ENCODE data around the gene PHF23. TPM values are rescaled to one million over a fixed set of nuclear protein-coding genes. Genes with fewer than 3 reads are reported as not detected.

Gene PHF23
- total RNA-seq, 1 experiment from 2014 or later, result 48.5 TPM

DNA sequence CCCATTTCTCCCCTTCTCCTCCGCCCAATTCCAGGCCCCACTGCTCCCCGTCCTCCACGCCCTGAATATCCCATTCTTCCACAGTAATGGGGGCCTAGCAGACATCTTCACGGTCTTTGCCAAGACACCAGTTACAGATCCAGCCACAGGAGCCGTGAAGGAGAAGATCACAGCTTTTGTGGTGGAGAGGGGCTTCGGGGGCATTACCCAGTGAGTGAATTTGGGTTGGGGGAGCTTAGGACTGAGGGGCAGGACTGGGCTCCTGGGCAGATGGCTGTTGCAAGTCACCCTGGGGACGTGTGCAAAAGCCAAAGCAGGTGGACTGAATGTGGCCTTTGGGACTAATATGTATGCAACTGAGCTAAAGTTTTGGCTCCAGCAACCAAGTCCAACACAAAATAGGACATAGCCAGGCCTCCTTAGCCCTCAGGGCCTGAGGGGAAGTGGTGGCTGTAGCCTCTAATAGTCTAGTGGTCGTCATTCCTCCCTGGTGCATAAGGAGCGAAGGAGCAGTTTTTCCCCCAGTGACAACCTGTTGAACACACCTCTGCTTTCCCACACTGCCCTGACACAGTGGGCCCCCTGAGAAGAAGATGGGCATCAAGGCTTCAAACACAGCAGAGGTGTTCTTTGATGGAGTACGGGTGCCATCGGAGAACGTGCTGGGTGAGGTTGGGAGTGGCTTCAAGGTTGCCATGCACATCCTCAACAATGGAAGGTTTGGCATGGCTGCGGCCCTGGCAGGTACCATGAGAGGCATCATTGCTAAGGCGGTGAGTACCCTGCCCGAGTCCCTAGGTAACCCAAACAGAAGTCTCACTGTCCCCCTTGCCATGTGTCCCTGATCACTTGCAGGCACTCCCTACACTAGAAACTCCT is 16.9 kb downstream of the PHF23 start:
- TSS peak; percentile 36 for BruUV-seq (replicated peaks)

More for the DNA sequence above, 16.9 kb downstream of the PHF23 start:
- Histone ChIP-seq H3K9ac (ENCODE audit: low read length) (no peak overlapping the region), H3K9me3 (ENCODE audit: control insufficient read depth in 1 of 2, insufficient read depth in 1 of 2, low read depth in 1 of 2, low read length in 2 of 2) (no peaks in the 10 kb centered on the region), H3K79me2 (ENCODE audit: insufficient read depth, low read length) (peaks cover 30% of the 10 kb centered on the region), H3K4me1 (ENCODE audit: control insufficient read depth in 1 of 2, insufficient read depth in 2 of 2, low read length in 2 of 2) (peaks cover 7 to 34% of the 10 kb centered on the region in 2 experiments; a peak in 3 of 4 replicates), H3K4me3 (replicated peaks in 1 of 2; ENCODE audit: low read depth in 1 of 2, low read length in 2 of 2) (no peak overlapping the region), H3K36me3 (ENCODE audit: control insufficient read depth in 1 of 2, insufficient read depth in 2 of 2, low read length in 2 of 2) (peaks cover 34 to 49% of the 10 kb centered on the region in 2 experiments; a peak in 3 of 4 replicates), H3K27ac (ENCODE audit: low read depth, low read length) (peak overlapping the region; percentile 20; the same call in 1 of the 2 replicates), H3K27me3 (ENCODE audit: insufficient read depth, low read length) (no peaks in the 10 kb centered on the region), H3K9me2 (ENCODE audit: insufficient read depth) (no peaks in the 10 kb centered on the region), H2AFZ (ENCODE audit: low read depth, low read length, poor library complexity, severe bottlenecking) (no peak overlapping the region), H4K20me1 (ENCODE audit: insufficient read depth) (no peaks in the 10 kb centered on the region), H3K4me2 (ENCODE audit: low read length) (no peak overlapping the region)
- POLR2A ChIA-PET, result interaction anchor here (1.4 to 1.6 kb wide), 3 partner anchors 12 to 176 kb away, joined by 3 read pairs; partner anchors contain the start of gene DVL2
- CTCF ChIA-PET, result interaction anchor here (2.8 kb wide), 1 partner anchor 107 kb away, joined by 10 read pairs; the partner anchor contains the start of gene NEURL4
- RAD21 ChIA-PET (ENCODE audit: low non-redundant PET in 1 of 2, low total read pairs in 2 of 2, uncharacterized antibody in 2 of 2, unreplicated experiment in 2 of 2), result no interaction called here
- TF ChIP-seq JUND (IDR thresholded peaks at IDR 0.05) (peak; percentile 19; the same call in 1 of the 2 replicates), POLR2A (IDR thresholded peaks at IDR 0.05; ENCODE audit: borderline replicate concordance, extremely low read depth, insufficient read depth, insufficient read length) (no peak), ZNF274 (IDR thresholded peaks at IDR 0.05; ENCODE audit: low read depth, low read length) (no peak), EZH2phosphoT487 (IDR thresholded peaks at IDR 0.05; ENCODE audit: borderline replicate concordance) (no peak), POLR2AphosphoS5 (IDR thresholded peaks at IDR 0.05; ENCODE audit: low read depth, low read length) (peak; percentile 21; the same call in 1 of the 2 replicates), SRF (IDR thresholded peaks at IDR 0.05; ENCODE audit: low read depth) (no peak), SIN3A (IDR thresholded peaks at IDR 0.05; ENCODE audit: low read depth) (peak; percentile 37; the same call in 1 of the 2 replicates), TCF7L2 (IDR thresholded peaks at IDR 0.05; ENCODE audit: borderline replicate concordance, extremely low read depth, insufficient read depth, insufficient read length) (no peak), YY1 (IDR thresholded peaks at IDR 0.05; ENCODE audit: extremely low read depth, insufficient replicate concordance, low read depth, low read length) (no peak)
- TF ChIP-seq, protein P1, sequence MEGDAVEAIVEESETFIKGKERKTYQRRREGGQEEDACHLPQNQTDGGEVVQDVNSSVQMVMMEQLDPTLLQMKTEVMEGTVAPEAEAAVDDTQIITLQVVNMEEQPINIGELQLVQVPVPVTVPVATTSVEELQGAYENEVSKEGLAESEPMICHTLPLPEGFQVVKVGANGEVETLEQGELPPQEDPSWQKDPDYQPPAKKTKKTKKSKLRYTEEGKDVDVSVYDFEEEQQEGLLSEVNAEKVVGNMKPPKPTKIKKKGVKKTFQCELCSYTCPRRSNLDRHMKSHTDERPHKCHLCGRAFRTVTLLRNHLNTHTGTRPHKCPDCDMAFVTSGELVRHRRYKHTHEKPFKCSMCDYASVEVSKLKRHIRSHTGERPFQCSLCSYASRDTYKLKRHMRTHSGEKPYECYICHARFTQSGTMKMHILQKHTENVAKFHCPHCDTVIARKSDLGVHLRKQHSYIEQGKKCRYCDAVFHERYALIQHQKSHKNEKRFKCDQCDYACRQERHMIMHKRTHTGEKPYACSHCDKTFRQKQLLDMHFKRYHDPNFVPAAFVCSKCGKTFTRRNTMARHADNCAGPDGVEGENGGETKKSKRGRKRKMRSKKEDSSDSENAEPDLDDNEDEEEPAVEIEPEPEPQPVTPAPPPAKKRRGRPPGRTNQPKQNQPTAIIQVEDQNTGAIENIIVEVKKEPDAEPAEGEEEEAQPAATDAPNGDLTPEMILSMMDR (IDR thresholded peaks at IDR 0.05 in 2 of 3, conservative IDR thresholded peaks at IDR 0.05 in 1 of 3; ENCODE audit: borderline replicate concordance in 1 of 3, insufficient read depth in 1 of 3, low read depth in 2 of 3, low read length in 2 of 3), result no peak
- TF ChIP-seq, protein P2, sequence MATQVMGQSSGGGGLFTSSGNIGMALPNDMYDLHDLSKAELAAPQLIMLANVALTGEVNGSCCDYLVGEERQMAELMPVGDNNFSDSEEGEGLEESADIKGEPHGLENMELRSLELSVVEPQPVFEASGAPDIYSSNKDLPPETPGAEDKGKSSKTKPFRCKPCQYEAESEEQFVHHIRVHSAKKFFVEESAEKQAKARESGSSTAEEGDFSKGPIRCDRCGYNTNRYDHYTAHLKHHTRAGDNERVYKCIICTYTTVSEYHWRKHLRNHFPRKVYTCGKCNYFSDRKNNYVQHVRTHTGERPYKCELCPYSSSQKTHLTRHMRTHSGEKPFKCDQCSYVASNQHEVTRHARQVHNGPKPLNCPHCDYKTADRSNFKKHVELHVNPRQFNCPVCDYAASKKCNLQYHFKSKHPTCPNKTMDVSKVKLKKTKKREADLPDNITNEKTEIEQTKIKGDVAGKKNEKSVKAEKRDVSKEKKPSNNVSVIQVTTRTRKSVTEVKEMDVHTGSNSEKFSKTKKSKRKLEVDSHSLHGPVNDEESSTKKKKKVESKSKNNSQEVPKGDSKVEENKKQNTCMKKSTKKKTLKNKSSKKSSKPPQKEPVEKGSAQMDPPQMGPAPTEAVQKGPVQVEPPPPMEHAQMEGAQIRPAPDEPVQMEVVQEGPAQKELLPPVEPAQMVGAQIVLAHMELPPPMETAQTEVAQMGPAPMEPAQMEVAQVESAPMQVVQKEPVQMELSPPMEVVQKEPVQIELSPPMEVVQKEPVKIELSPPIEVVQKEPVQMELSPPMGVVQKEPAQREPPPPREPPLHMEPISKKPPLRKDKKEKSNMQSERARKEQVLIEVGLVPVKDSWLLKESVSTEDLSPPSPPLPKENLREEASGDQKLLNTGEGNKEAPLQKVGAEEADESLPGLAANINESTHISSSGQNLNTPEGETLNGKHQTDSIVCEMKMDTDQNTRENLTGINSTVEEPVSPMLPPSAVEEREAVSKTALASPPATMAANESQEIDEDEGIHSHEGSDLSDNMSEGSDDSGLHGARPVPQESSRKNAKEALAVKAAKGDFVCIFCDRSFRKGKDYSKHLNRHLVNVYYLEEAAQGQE (IDR thresholded peaks at IDR 0.05; ENCODE audit: low read depth), result no peak
- DNase-seq (ENCODE audit: low read depth, low spot score), result no peak
- intact Hi-C loops (cut with micrococcal nuclease), result no loop called here
- ATAC-seq, result no peak

Data from HCT116 (cell line).